Ovary (tissue), 3 donors: ENCODE results near the gene DTD1.

Experiments used
- EP300 ChIP-seq: sonication (generic); formaldehyde crosslinking; IDR thresholded peaks from one replicate; pipeline ENCODE4 v1.6.1; 2017; ENCODE audit warnings: antibody characterized with exemption
- POLR2A ChIP-seq: fragments of 450-650 bp; IDR thresholded peaks from one replicate; pipeline ENCODE4 v1.6.1; 2017; ENCODE audit warnings: antibody characterized with exemption, mild to moderate bottlenecking, moderate library complexity
- TF ChIP-seq, protein P1 (sequence below), 3 donors: fragments of 450-650 bp in 2 of 3; fragments of 200-600 bp in 1 of 3; IDR thresholded peaks; one replicate each; pipeline versions ENCODE4 v1.5.1 to v1.8.0; 2016 to 2022; ENCODE audit warnings: antibody characterized with exemption in 3 of 3, mild to moderate bottlenecking in 1 of 3
- donor health status: DM: no; HTN: no; CAD: no.

DNA sequence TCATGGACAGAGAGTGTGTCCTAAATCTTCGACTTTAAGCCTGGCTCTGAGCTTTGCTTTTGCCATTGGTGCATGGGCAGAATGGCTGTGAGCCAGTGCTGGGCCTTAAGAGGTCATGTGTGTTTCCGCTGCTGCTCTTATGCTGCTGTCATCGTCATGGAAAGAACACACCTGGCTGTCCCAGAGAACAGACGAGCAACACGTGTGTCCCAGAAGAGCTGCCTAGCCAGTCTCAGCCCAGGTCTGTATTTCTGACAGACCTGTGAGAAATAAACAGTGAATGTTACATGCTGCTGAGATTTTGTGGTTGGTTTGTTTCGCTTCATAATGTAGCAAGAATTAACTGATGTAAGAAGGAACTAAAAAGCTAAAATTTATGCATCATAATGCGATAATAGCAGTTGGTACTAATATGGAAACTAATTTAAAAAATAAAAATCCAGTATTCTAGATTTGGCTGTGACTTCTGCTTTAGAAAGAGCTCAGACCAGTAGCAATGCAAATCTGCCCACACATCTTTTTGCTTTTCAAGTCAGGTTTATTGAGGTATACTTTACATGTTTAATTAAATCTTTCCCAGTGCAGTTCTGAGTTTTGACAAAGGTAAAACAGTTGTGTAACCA, 214.3 kb downstream of the DTD1 start:
- TF ChIP-seq, protein P1, sequence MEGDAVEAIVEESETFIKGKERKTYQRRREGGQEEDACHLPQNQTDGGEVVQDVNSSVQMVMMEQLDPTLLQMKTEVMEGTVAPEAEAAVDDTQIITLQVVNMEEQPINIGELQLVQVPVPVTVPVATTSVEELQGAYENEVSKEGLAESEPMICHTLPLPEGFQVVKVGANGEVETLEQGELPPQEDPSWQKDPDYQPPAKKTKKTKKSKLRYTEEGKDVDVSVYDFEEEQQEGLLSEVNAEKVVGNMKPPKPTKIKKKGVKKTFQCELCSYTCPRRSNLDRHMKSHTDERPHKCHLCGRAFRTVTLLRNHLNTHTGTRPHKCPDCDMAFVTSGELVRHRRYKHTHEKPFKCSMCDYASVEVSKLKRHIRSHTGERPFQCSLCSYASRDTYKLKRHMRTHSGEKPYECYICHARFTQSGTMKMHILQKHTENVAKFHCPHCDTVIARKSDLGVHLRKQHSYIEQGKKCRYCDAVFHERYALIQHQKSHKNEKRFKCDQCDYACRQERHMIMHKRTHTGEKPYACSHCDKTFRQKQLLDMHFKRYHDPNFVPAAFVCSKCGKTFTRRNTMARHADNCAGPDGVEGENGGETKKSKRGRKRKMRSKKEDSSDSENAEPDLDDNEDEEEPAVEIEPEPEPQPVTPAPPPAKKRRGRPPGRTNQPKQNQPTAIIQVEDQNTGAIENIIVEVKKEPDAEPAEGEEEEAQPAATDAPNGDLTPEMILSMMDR (IDR thresholded peaks at IDR 0.05), result no peak
- no peak for TF ChIP-seq POLR2A
- no peak for TF ChIP-seq EP300
